B cell (primary cell): Measurements from ENCODE around the gene GIGYF2.
"Not testable (repeated sequence)": the region's sequence is repeated elsewhere in the genome, so short reads cannot be mapped to it uniquely, and the experiment has no call there.

Experiments used
- CTCF ChIP-seq: fragments of 200-600 bp; IDR thresholded peaks from one replicate; pipeline ENCODE4 v1.8.0; 2022; ENCODE audit warnings: antibody characterized with exemption, mild to moderate bottlenecking
- EZH2 ChIP-seq: IDR thresholded peaks from 2 replicates; pipeline ENCODE4 v1.6.1; 2012; ENCODE audit warnings: borderline replicate concordance, low read depth, mild to moderate bottlenecking, moderate library complexity, low read length; ENCODE audit not compliant: insufficient read depth, poor library complexity, severe bottlenecking

- not testable (repeated sequence) for TF ChIP-seq CTCF, EZH2
Measured at GRCh38 chr2:232906867-232907717, 210.0 kb downstream of the GIGYF2 start.
